HEK293T (cell line): ENCODE results near the gene CLIP1.
"Not testable (repeated sequence)": the region's sequence is repeated elsewhere in the genome, so short reads cannot be mapped to it uniquely, and the experiment has no call there.

Experiments
- CTCF ChIA-PET: fragments of 350-600 bp; formaldehyde crosslinking; extraction: SDS; loops from one replicate; lab custom pipeline; 2021; ENCODE audit warnings: antibody characterized with exemption, inconsistent platforms; lab: Yijun Ruan, JAX
- POLR2A ChIA-PET: fragments of 350-600 bp; formaldehyde crosslinking; extraction: SDS; loops from one replicate; lab custom pipeline; 2020; ENCODE audit warnings: antibody characterized with exemption, inconsistent platforms; lab: Yijun Ruan, JAX
- DNase-seq: peaks from one replicate; pipeline ENCODE4 v3.0.0; 2012; ENCODE audit warnings: mixed read lengths; ENCODE audit errors: extremely low spot score
- ARNT ChIP-seq: fragments of 450-650 bp; IDR thresholded peaks from 2 replicates; pipeline ENCODE4 v1.6.1; 2017; ENCODE audit warnings: mild to moderate bottlenecking
- BHLHE40 ChIP-seq: fragments of 450-650 bp; IDR thresholded peaks from 2 replicates; pipeline ENCODE4 v1.6.1; 2016; ENCODE audit warnings: mild to moderate bottlenecking, moderate library complexity, borderline replicate concordance
- CTBP1 ChIP-seq: fragments of 450-650 bp; IDR thresholded peaks from 2 replicates; pipeline ENCODE4 v1.6.1; 2016; ENCODE audit warnings: borderline replicate concordance
- ELF4 ChIP-seq: fragments of 450-650 bp; IDR thresholded peaks from 2 replicates; pipeline ENCODE4 v1.6.1; 2017; ENCODE audit warnings: antibody characterized with exemption
- FOXA1 ChIP-seq: fragments of 450-650 bp; IDR thresholded peaks from 2 replicates; pipeline ENCODE4 v1.6.1; 2016; ENCODE audit warnings: mild to moderate bottlenecking
- FOXK2 ChIP-seq: fragments of 450-650 bp; IDR thresholded peaks from 2 replicates; pipeline ENCODE4 v1.6.1; 2016; ENCODE audit warnings: mild to moderate bottlenecking
- FOXM1 ChIP-seq: fragments of 450-650 bp; IDR thresholded peaks from 2 replicates; pipeline ENCODE4 v1.6.1; 2017; ENCODE audit warnings: mild to moderate bottlenecking, borderline replicate concordance
- HDGF ChIP-seq: fragments of 450-650 bp; IDR thresholded peaks from 2 replicates; pipeline ENCODE4 v1.6.1; 2017; ENCODE audit warnings: antibody characterized with exemption, borderline replicate concordance
- L3MBTL2 ChIP-seq: fragments of 450-650 bp; conservative IDR thresholded peaks from 2 replicates; pipeline ENCODE4 v1.6.1; 2016; ENCODE audit warnings: mild to moderate bottlenecking
- LEF1 ChIP-seq: fragments of 450-650 bp; IDR thresholded peaks from 2 replicates; pipeline ENCODE4 v1.6.1; 2017; ENCODE audit warnings: mild to moderate bottlenecking, borderline replicate concordance
- NFRKB ChIP-seq: fragments of 450-650 bp; IDR thresholded peaks from 2 replicates; pipeline ENCODE4 v1.6.1; 2016; ENCODE audit warnings: mild to moderate bottlenecking, moderate library complexity
- SP1 ChIP-seq: fragments of 450-650 bp; IDR thresholded peaks from 2 replicates; pipeline ENCODE4 v1.6.1; 2017
- SUZ12 ChIP-seq: fragments of 450-650 bp; IDR thresholded peaks from 2 replicates; pipeline ENCODE4 v1.6.1; 2016; ENCODE audit warnings: mild to moderate bottlenecking
- TARDBP ChIP-seq: fragments of 450-650 bp; IDR thresholded peaks from 2 replicates; pipeline ENCODE4 v1.6.1; 2016
- ZNF384 ChIP-seq: fragments of 450-650 bp; IDR thresholded peaks from 2 replicates; pipeline ENCODE4 v1.6.1; 2016
- TF ChIP-seq, protein P1 (sequence below): fragments of 450-650 bp; IDR thresholded peaks from 2 replicates; pipeline ENCODE4 v1.6.1; 2016

CLIP1 gene

GRCh38 chr12:122452701-122453285 is 30.3 kb upstream of the CLIP1 start:
- POLR2A ChIA-PET = interaction anchor here (1.2 kb wide), 1 partner anchor 53 kb away, joined by 4 read pairs; no protein-coding TSS in a partner anchor

GRCh38 chr12:122449317-122449716 is 26.8 kb upstream of the CLIP1 start:
- TF ChIP-seq L3MBTL2 (no peak), NFRKB (no peak)
- no peak for DNase-seq
- ChIA-PET POLR2A (interaction anchor here (0.8 kb wide), 1 partner anchor 1933 kb away, joined by 5 read pairs; no protein-coding TSS in a partner anchor), CTCF (no interaction called here)

More at GRCh38 chr12:122452701-122453285, 30.3 kb upstream of the CLIP1 start:
- CTCF ChIA-PET = no interaction called here
- DNase-seq = no peak
- TF ChIP-seq HDGF = no peak
- no peak for TF ChIP-seq ZNF384

DNA sequence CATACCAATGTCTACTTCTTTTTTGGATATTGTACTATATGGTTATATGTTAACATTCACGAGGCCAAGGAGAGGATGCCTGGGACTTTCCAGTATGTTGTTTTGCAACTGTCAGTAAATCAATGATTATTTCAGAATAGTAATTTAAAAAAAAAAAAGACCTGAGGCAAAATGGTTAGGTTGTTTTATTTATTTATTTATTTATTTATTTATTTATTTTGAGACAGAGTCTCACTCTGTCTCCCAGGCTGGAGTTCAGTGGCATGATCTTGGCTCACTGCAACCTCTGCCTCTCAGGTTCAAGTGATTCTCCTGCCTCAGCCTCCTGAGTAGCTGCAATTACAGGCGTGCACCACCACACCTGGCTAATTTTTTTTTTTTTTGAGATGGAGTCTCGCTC is 25.4 kb upstream of the CLIP1 start:
- DNase-seq, CTCF ChIA-PET, POLR2A ChIA-PET: not testable (repeated sequence)

- DNase-seq, POLR2A ChIA-PET, CTCF ChIA-PET: not testable (repeated sequence)
Measured at GRCh38 chr12:122446390-122446789, 23.9 kb upstream of the CLIP1 start.

DNA sequence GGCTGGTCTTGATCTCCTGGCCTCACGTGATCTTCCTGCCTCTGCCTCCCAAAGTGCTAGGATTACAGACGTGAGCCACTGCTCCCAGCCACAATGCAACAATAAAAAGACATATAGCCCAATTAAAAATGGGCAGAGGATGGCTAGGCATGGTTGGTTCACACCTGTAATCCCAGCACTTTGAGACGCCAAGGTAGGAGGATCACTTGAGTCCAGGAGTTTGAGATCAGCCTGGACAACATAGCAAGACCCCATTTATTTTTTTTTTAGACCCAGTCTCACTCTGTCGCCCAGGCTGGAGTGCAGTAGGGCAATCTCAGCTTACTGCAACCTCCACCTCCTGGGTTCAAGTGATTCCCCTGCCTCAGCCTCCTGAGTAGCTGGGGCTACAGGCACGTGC is 21.6 kb upstream of the CLIP1 start:
- CTCF ChIA-PET, POLR2A ChIA-PET, DNase-seq: not testable (repeated sequence)

DNA sequence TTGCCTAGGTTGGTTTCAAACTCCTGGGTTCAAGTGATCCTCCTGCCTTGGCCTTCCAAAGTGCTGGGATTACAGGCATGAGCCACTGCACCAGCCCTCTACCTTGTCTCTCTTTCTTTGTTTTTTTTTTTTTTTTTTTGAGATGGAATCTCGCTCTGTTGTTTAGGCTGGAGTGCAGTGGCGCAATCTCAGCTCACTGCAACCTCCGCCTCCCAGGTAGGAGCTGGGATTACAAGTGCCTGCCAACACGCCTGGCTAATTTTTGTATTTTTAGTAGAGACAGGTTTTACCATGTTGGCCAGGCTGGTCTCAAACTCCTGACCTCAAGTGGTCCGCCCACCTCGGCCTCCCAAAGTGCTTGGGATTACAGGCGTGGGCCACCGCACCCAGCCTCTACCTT is 16.4 kb upstream of the CLIP1 start:
- CTCF ChIA-PET, DNase-seq: not testable (repeated sequence)
- POLR2A ChIA-PET = interaction anchor here (1.8 kb wide), 1 partner anchor 39 kb away, joined by 10 read pairs; no protein-coding TSS in a partner anchor

DNA sequence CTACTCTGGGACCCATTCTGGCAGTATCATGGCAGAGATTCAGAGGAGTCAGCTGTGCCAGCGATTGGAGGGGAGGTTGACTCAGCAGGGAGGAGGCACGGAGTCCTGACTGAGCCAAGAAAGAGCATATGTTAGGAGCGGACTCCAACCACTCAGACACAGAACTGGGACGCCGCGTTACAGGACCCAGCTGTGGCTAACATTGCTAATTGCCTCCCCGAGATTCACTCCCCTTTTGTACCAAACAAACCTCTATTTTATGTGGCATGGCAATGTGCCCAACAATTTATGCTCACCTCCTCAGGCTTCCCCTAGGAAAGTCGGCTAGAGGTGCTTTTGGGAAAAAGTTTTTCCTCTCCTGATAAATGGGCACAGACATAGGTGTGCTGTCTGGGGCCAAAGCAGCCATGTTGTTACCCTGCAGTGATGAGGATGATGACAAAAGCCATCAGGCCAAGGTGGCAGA is 15.2 kb upstream of the CLIP1 start:
- no peak for DNase-seq
- TF ChIP-seq TARDBP (no peak), LEF1 (no peak), ARNT (no peak), ZNF384 (no peak)
- ChIA-PET POLR2A (interaction anchor here (1.8 kb wide), 1 partner anchor 38 kb away, joined by 10 read pairs; no protein-coding TSS in a partner anchor), CTCF (no interaction called here)

GRCh38 chr12:122435186-122435585 is 12.7 kb upstream of the CLIP1 start:
- CTCF ChIA-PET = no interaction called here
- POLR2A ChIA-PET = interaction anchor here (0.6 to 1.0 kb wide), 2 partner anchors 36 to 66 kb away, joined by 3 read pairs; no protein-coding TSS in a partner anchor

DNA sequence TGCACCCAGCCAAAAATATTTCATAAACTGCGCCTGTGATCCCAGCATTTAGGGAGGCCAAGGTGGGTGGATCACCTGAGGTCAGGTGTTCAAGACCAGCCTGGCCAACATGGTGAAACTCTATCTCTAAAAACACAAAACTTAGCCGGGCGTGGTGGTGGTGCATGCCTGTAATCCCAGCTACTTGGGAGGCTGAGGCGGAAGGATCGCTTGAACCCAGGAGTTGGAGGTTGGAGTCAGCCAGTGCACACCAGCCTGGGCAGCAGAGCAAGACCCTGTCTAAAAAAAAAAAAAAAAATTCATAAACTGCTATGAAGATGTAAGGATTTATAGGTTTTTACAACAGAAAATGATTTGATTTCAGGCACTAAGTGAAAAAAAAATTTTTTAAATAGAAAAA is 6.6 kb upstream of the CLIP1 start:
- POLR2A ChIA-PET, DNase-seq, CTCF ChIA-PET: not testable (repeated sequence)

More at GRCh38 chr12:122435186-122435585, 12.7 kb upstream of the CLIP1 start:
- TF ChIP-seq LEF1 (no peak), NFRKB (no peak), TARDBP (no peak), ZNF384 (no peak), ELF4 (no peak), ARNT (no peak), CTBP1 (no peak), L3MBTL2 (no peak), SUZ12 (no peak), FOXK2 (no peak), SP1 (no peak)
- TF ChIP-seq, protein P1, sequence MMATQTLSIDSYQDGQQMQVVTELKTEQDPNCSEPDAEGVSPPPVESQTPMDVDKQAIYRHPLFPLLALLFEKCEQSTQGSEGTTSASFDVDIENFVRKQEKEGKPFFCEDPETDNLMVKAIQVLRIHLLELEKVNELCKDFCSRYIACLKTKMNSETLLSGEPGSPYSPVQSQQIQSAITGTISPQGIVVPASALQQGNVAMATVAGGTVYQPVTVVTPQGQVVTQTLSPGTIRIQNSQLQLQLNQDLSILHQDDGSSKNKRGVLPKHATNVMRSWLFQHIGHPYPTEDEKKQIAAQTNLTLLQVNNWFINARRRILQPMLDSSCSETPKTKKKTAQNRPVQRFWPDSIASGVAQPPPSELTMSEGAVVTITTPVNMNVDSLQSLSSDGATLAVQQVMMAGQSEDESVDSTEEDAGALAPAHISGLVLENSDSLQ = no peak
- no peak for DNase-seq

GRCh38 chr12:122427403-122427802 is 4.9 kb upstream of the CLIP1 start:
- TF ChIP-seq SP1 (no peak), ARNT (no peak), TARDBP (no peak), FOXA1 (no peak), HDGF (no peak), CTBP1 (no peak), BHLHE40 (no peak), LEF1 (no peak), FOXK2 (no peak), NFRKB (no peak), SUZ12 (no peak), FOXM1 (no peak), ZNF384 (no peak), L3MBTL2 (no peak), ELF4 (no peak)
- TF ChIP-seq, protein P1 = no peak
- no peak for DNase-seq
- ChIA-PET CTCF (no interaction called here), POLR2A (no interaction called here)
